Hypothalamus (tissue), 51 donors: Measurements from ENCODE around the gene TMEFF2.

Source experiments
- DNase-seq, 51 donors: peaks; one replicate each; lab custom pipeline; 2025; lab: John Stamatoyannopoulos, UW

Gene TMEFF2

DNA sequence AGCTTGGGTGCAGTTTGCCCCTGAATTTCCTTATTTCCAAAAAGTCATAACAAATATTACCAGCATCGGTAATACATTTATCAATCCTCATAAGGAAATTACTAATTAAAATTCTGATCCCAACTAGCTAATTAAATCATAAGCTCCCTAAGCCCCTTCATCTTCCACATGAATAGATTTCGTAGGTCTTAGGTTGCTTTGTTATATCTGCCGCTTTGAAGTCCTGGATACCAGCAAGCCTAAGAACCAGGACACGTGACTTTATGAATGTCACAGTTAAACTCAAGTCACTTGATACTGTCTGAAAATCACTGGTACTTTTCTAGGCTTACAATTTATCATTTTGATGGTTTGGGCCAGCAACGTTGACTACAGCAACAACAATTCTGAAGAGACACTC, 213.0 kb downstream of the TMEFF2 start:
- DNase-seq: no peak

GRCh38 chr2:191980483-191980882, 214.2 kb downstream of the TMEFF2 start:
- no peak for DNase-seq

DNA sequence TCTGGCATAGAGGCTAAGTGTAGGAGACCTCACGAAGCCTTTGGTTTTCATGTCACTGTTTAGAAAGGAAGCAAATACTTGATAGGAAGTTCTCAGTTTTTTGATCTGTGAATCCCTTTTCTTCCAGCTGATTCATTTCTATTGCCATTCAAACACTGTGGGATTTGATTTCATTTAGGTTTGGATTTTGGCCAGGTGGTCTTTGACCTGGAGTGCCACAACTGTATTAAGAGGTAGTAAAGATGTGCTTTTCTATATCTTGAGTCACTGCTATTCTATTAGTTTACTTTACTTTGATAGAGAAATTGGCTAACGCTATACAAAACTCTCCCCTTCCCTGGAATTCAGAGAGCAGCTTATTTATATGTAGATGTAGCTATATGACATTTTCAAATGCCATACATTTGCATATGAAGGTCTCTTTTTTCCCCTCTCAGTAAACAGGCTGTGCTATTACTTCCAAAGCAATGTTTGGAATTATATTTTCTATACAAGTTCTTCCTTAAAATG, 215.5 kb downstream of the TMEFF2 start:
- no peak for DNase-seq

DNA sequence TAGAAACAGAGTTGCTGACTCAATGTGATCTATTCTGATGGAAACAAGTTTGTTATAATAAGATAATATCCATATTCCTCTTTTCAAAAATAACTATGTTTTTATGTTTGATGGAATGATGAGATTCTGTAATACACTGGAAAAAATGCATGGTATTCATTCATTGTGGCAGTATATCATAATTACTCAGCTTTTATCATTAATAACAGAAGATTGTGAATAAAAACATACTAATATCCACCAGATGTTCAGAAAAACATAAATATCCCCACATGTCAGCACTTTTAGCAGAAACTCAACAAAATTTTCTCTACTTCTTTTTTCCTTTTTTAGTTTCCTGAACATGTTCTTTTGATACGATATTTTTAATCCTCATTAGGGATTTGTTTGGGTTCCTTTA, 217.0 kb downstream of the TMEFF2 start:
- DNase-seq: no peak

- no peak for DNase-seq
These were observed 218.3 kb downstream of the TMEFF2 start for GRCh38 chr2:191976436-191976835.

DNA sequence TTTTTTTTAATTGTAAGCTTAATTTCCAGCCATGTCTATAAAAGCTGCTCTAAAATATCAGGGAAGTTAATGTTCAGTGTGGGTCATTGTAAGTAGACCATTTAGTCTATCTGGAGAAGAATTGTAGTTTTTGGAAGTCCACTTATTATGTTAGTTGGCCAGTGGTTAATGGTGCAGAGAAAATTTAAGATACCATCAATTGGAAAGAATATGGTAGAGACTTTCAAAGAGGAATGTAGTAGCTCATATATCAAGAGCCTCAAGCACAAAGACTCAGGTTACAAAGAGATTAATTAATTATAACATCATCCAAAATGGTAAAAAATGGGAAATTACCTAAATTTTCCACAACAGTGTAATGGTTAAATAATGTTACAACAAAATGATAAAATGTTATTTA, 220.1 kb downstream of the TMEFF2 start:
- DNase-seq: no peak

DNA sequence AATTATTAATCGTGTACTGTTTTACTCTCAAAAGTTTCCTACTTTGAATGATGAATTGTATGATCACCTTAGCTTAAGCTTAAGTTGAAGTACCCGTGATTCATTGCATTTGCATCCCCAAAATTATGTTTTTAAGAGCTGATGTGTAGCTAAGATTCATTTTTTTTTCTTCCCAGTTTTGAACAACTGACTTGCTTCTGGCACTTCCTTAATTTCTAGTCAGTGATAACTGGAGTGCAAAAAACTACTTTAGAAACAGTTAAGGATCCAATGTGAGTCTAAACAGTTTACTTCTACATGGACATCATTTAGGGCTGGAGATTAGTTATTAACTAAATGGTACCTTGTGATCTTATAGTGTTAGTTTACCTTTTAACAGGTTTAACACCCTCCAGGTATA, 223.9 kb downstream of the TMEFF2 start:
- DNase-seq: no peak

DNA sequence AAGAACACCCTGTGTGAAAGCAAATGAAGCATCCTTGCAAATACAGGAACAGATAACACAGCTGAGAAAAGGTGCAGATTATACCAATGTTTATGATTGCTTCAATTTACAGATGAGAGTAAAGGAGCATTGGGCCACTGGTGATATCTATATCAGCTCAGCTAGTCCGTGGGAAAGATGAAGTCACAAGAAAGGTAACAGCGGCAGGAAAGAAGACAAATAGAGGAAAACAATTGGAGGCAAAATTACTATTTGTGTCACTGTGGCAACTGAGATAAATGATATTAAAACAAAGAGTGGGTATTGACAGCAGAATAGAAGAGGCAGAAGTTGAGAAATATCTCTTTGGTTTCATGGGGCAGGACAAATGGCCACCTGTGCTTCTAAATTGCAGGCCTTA, 226.6 kb downstream of the TMEFF2 start:
- DNase-seq: no peak

- no peak for DNase-seq
These were observed 229.0 kb downstream of the TMEFF2 start for GRCh38 chr2:191965733-191966132.

DNA sequence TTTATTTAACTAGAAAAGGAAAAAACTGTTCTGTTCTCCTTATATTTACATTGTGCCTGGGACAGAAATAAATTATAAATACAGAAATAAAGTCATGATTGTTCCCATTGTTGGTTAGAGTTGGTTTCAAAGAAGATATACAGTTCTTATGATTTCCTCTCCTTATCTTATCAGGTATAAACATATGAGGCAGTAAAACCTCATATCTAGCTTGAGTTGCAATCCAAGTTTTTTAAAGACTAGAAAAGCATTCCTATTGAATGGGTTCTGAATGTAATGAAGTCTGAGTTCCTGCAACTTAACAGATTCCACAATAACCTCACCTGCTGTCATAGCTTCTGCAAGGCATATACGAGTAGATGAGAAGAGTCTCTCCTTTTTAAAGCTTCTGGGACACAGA, 233.2 kb downstream of the TMEFF2 start:
- DNase-seq: no peak

DNA sequence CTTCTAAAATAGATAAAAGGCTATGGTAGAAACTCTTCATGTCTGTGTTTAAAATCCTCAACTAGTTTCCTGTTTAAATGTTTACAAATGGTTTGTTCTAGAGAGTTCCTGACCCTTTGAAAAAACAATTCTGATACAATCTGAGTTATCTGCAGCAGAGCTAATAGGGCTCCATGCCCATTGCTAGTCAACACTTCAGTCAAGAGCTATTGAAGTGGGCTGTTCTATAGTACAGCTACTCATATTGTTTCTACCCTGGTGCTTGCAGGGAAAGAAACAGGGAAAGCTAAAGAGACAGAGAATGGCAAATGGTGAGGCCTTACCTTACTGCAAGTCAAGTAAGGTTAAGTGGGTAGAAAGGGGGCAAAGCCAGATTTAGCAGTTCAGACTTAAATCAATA, 235.5 kb downstream of the TMEFF2 start:
- DNase-seq: no peak

DNA sequence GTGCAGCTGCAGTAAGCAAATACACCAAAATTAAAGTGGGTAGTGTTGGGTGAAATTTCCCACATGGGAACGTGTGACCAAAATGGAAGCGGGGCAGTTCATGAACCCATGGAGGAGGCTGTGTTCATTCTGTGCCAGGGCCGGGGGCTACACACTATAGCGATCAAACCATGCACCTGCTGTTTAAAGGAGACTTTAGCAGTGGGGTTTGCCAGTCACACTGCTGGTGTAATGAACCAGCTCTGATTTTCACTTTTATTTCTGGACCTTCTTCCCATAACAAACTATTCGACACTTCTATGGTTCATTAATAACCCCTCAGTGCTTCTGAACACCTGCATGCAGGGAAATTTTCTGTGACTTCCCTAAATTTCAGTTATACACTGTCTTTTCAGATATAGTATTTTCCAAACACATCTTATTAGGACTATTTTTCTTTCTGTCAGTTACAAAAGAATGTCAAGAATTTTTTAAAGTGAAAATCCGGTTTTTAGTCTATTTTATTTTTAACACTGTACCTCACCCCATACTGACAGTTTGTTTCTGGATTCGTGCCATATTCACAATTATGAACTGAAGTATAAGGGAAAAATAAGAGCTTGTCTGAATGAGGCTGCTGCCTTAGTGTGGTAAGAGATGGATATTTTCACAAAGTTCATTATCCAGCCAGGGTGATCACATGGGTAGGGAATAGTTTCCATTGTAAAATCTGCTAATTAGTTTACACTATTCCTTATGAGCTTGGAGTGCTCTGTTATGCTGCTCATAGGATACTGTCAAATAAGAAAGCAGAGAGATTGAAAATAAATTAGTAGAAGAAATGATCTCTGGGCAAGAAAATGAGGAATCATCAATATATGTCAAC, 236.5 kb downstream of the TMEFF2 start:
- DNase-seq: no peak

DNA sequence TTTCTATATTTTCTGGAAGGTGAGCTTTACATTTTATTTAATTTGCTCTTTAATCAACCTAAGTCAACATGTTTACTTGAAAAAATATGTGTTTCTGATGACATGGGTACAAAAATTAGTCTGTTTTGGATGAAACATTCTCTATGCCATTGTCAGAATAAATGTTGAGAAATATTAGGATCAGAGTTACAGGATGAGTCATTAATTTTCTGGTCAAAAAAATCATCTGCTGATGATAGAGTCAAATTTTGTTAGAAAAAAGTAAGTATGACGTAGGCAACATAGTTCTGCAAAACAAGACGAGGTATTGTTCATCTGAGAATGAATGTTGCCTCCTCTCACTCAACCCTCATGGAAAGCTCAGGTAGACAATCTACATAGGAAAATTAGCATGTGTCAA, 240.3 kb downstream of the TMEFF2 start:
- no peak for DNase-seq

DNA sequence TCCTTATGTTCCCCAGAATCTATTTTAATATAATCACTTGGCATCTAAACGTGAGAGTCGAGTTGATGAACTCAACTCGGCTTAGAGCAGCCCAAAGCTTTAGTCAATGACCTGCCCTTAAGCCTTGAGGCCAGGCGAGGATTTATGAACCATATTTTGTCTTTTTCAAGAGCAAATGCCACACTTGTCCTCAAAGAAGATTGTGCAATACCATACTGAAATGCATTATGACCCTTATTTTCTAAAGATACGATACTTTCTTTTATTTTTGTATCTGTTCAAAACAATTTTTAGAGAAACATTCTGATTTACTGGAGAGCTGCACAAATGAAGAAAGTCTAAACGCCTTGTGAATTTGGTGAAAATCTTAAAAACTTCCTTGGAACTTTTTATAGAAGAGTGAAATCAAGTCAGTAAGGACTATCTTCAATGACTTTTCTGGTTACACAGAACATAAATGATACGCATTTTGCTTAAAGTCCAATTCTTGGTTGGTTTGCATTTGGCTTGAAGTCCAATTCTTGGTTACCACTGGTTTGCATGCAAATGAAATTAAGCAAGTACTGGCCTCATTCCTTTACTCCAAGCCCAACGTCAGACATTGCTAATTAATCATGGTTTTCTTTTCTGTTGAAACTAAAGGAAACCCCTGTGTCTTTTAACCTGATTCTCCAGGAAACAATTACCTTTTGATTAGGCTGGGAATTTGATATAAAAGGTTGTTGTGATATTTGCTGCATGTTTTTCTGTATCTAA, 242.0 kb downstream of the TMEFF2 start:
- DNase-seq: no peak

DNA sequence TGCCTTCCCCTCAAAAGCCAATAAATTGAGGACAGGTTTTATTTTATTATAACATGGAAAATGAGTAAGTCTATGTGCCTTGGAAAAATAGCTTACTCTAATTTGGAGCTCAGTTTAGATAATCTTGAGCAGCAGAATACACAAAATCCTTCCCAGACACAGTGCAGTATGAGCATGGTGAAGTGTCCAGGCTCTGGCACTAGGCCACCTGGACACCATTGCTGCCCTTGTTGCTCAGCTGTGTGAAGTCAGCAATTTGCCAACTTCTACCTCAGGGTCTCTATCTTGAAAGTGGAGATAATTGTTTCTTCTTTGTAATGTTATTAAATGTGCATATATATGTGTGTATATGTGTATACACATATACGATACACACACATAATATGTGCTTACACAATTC, 242.9 kb downstream of the TMEFF2 start:
- DNase-seq: peak in 2 of 51 donors; percentile 3 to 16

GRCh38 chr2:191951376-191951775, 243.4 kb downstream of the TMEFF2 start:
- DNase-seq: no peak

GRCh38 chr2:191950132-191950874, 244.4 kb downstream of the TMEFF2 start:
- no peak for DNase-seq

DNA sequence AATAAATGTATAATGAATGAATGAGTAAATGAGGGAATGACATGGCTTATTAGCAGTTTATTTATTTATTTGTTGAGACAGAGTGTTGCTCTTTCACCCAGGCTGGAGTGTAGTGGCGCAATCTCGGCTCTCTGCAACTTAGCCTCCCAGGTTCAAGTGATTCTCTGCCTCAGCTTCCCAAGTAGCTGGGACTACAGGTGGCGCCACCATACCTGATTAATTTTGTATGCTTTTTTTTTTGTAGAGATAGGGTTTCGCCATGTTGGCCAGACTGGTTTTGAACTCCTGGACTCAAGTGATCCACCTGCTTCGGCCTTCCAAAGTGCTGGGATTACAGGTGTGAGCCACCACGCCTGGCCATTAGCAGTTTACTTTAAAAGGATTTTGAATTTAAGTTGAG, 247.5 kb downstream of the TMEFF2 start:
- no peak for DNase-seq

DNA sequence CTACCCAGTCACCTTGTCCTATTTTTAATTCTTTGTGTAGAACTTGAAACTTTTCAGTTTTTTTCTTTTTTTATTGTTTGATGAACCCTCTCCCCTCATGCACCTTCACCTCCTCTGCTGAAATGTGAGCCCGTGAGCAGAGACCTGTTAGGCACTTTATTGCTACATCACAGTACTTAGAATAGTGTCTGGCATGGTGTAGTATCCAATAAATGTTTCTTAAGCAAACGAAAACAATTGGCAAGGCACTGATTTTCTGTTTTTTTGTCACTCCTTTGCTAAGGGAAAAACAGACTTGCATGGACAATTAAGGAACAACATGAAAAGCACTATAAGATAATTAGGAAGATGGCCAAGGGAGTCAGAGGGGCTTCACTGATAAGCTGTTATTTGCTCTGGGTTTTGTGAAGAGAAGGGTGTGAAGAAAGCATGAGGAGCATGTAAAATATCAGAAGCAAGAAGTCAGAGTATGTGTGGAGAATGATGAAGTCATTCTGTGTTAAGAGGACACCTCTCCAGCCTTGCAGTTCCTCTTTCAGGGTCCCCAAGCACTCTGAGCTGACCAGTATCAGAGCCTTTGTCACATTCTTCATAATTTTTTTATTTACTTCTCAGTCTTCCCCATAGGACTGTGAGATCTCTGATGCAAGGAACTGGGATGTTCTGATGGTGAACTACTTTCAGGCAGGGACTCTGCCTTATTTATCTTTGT, 248.1 kb downstream of the TMEFF2 start:
- DNase-seq: no peak

DNA sequence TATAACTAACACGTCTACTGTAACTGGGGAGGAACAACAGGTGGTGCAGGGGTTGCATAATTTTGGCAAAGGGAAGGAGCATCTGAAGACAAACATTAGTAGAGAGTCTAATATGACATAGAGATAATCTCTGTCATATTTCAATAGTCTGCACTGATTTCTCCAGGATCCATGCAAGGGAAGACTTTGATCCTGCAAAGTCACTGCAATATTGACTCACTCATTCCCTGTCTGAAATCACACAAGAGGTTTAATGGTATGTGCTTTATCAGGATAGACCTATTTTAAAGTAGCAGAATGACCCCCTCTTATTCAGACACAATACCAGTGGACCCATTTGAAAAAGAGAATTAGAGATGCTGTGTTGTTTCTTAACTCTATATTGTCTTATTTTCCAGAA, 249.1 kb downstream of the TMEFF2 start:
- no peak for DNase-seq

- DNase-seq: no peak
These were observed 252.0 kb downstream of the TMEFF2 start for GRCh38 chr2:191942739-191943103.
